ENCODE results near the gene KMT2B.
"Not testable (repeated sequence)": the region's sequence is repeated elsewhere in the genome, so short reads cannot be mapped to it uniquely, and the experiment has no call there.

The KMT2B gene, protein sequence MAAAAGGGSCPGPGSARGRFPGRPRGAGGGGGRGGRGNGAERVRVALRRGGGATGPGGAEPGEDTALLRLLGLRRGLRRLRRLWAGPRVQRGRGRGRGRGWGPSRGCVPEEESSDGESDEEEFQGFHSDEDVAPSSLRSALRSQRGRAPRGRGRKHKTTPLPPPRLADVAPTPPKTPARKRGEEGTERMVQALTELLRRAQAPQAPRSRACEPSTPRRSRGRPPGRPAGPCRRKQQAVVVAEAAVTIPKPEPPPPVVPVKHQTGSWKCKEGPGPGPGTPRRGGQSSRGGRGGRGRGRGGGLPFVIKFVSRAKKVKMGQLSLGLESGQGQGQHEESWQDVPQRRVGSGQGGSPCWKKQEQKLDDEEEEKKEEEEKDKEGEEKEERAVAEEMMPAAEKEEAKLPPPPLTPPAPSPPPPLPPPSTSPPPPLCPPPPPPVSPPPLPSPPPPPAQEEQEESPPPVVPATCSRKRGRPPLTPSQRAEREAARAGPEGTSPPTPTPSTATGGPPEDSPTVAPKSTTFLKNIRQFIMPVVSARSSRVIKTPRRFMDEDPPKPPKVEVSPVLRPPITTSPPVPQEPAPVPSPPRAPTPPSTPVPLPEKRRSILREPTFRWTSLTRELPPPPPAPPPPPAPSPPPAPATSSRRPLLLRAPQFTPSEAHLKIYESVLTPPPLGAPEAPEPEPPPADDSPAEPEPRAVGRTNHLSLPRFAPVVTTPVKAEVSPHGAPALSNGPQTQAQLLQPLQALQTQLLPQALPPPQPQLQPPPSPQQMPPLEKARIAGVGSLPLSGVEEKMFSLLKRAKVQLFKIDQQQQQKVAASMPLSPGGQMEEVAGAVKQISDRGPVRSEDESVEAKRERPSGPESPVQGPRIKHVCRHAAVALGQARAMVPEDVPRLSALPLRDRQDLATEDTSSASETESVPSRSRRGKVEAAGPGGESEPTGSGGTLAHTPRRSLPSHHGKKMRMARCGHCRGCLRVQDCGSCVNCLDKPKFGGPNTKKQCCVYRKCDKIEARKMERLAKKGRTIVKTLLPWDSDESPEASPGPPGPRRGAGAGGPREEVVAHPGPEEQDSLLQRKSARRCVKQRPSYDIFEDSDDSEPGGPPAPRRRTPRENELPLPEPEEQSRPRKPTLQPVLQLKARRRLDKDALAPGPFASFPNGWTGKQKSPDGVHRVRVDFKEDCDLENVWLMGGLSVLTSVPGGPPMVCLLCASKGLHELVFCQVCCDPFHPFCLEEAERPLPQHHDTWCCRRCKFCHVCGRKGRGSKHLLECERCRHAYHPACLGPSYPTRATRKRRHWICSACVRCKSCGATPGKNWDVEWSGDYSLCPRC (N-terminal part only)

DNA sequence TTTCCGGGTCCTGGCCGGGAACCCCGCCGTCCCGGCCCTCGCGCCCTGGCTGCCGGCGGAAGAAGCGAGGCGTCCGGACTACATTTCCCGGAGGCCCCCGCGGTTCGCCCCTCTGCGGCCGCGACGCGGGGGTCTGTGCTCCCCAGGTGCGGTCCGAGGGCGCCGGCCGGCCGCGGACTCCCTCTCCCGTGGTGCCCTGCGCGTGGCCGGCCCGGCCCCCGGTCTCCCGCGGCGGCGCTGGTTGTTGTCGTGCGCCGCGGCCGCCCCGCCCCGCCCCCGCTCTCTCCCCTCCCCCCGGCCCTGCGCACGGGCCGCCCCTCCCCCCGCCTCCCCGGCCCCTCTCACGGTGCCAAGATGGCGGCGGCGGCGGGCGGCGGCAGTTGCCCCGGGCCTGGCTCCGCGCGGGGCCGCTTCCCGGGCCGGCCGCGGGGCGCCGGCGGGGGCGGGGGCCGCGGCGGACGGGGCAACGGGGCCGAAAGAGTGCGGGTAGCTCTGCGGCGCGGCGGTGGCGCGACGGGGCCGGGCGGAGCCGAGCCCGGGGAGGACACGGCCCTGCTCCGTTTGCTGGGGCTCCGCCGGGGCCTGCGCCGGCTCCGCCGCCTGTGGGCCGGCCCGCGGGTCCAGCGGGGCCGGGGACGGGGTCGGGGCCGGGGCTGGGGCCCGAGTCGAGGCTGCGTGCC lies at the start of gene KMT2B:
Gene KMT2B, plus strand, starts transcription at position 339 of the 680 bp plus-strand sequence. Its CDS starts 16 bp downstream, at position 355.
- DNase-seq = peak; percentile 97

DNA sequence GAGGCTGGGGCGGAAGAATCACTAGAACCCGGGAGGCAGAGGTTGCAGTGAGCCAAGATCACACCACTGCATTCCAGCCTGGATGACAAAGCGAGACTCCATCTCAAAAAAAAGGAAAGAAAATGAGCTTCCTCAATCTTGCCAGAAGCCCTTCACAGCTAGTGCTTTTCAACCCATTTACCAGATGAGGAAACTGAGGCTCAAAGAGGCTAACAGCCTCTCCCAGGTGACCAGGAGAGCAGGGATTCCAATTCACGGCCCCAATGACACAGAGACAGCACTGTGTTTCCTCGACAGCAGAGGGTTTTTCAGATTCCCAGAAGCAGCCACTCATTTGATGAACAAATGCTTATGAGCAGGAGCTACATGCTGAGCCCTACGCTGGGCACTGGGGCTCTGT lies 48.2 kb upstream of the KMT2B start:
- no peak for DNase-seq

DNA sequence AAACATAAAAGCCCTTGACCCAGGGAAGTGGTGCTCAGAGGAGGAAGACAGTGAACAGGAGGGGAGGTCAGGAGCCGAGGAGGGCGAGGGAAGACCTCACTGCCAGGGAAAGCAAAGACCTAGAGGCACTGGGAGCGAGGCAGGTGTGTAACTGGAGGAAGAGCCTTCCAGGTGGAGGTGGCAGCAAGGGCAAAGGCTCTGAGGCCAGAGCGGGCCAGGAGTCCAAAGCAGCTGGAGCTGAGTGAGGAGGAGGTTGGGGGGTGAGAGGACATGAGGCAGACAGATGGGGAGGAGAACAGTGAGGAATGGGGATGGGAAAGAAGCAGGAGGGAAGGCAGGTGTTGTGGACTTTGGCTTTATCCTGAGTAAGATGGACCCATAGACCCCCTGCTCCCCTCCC lies 47.8 kb upstream of the KMT2B start:
- DNase-seq = no peak

DNA sequence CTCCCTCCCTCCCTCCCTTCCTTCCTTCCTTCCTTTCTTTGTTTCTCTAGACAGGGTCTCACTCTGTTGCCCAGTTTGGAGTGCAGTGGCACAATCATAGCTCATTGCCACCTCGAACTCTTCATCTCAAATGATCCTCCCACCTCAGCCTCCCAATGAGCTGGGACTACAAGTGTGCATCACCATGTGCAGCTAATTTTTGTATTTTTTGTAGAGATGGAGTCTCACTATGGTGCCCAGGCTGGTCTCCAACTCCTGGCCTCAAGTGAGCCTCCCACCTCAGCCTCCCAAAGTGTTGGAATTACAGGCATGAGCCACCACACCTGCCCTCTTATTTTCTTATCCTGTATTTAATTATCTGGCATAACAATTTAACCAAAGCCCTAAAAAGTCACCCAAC lies 47.1 kb upstream of the KMT2B start:
- DNase-seq = no peak

DNA sequence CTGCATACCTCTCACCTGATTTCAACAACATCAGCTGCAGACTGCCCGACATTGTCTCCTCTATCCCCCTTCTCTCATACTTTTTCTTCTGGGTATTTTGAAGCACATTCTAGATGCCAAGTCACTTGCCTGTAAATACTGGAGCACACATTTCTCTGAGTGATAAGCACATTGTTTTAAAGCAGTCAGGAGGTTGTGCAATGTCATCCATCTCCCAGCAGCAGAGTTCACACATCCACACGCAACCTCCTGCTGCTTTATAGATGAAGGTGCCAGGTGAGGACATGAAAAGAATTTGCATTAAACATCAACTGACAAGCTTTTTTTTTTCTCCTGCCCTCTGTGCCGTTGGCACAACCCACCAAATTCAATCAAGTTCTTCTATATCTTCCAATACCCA lies 46.0 kb upstream of the KMT2B start:
- peak; percentile 73 for DNase-seq

DNA sequence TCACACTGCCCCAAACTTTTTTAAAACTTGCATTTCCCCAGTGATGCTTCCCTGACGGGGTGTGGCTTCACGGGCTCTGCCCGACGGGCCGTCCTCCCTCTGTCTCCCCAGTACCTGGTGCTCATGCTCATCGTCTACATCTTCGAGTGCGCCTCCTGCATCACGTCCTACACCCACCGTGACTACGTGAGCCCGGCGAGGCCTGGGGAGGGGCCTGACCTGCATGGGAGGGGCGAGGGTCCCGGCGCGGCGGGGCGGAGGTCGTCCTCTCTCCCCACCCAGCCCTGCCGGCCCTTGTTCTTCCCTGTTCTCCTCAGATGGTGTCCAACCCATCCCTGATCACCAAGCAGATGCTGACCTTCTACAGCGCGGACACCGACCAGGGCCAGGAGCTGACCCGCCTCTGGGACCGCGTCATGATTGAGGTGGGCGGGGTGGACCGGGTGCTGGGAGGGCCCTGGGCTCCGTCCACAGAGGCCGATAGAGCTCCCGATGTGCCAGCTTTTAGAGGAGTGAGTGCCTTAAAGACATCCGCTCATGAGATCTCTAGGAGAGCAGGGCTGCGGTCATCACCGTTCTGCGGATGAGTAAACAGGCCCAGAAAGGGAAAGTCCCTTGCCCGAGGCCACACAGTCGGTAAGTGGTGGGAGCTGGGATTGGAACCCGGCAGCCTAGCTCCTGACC lies 44.5 kb upstream of the KMT2B start:
- DNase-seq = peak; percentile 43

DNA sequence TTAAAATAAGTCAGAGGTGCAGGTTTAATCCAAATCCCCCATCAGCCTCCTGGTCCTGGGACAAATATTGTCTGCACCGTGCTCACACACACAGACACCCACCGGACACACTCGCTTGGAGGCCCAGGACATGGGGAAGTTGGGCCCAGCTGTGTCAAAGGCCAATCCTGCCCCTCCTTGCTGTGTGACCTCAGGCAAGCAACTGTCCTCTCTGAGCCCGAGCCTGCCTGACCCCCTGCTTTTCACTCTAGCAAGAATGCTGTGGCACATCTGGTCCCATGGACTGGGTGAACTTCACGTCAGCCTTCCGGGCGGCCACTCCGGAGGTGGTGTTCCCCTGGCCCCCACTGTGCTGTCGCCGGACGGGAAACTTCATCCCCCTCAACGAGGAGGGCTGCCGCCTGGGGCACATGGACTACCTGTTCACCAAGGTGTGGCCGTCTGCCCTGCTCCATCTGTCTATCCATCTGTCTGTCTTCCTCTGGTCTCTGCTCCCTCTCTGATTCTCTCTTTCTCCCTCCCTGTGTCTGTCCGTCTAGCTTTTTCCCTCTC lies 42.1 kb upstream of the KMT2B start:
- no peak for DNase-seq

DNA sequence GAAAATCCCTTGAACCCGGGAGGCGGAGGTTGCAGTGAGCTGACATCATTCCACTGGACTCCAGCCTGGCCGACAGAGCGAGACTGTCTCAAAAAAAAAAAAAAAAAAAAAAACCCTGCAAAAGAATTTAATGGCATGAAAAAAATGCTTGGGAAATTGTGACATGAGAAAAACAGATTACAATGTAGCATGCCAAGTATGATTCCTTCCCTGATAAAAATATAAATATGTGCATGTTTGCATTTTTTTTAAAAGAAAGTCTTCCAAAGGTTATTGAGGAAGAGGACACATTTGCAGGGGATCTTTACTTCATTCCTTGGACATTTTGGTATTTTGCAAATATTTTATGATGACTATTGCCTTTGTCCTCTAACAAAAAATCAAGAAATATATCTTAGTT lies 28.0 kb upstream of the KMT2B start:
- no peak for DNase-seq

DNA sequence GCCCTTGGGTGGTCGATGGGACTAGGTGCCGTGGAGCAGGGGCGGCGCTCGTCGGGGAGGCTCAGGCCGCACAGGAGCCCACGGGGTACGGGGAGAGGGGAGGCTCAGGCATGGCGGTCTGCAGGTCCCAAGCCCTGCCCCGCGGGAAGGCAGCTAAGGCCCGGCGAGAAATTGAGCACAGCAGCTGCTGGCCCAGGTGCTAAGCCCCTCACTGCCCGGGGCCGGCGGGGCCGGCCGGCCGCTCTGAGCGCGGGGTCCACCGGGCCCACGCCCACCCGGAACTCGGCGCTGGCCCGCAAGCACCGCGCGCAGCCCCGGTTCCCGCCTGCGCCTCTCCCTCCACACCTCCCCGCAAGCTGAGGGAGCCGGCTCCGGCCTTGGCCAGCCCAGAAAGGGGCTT lies 26.7 kb upstream of the KMT2B start:
- DNase-seq = not testable (repeated sequence)

DNA sequence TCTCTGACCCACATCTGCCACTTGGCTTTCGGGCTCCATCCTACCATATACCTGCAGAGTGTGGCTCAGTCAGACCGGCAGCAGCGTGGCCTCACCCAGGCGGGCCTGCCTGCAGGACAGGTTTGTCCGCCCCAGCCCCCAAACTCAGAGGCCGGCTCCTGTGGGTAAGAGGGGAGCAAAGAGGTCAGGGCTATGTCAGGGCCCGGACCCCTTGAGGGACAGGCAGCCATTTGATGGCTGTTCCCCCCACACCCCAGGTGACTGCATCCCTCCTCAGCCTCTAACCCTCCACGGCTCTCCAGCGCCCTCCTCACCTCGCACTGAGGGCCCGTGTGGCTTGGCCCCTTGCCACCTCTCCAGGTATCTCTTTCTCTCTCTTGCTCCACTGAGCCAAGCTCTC lies 25.8 kb upstream of the KMT2B start:
- DNase-seq = no peak

DNA sequence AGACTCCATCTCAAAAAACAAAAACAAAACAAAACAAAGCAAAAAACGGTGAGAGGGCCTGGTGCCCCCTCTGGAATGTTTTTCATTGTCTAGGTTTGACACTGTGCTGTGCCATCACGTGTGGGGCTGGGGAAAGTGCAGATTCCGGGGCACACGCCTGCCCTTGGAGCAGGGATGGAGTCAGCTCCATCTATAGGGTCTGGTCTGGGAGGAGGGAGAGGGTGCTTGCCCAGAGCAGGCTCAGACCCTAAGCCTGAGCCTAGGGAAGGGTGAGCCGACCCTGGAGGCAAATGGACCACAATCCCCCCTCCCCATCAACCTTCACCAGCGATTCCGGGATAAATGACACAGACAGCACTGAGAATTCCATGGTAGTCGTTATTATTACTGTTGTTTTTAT lies 24.4 kb upstream of the KMT2B start:
- DNase-seq = no peak

DNA sequence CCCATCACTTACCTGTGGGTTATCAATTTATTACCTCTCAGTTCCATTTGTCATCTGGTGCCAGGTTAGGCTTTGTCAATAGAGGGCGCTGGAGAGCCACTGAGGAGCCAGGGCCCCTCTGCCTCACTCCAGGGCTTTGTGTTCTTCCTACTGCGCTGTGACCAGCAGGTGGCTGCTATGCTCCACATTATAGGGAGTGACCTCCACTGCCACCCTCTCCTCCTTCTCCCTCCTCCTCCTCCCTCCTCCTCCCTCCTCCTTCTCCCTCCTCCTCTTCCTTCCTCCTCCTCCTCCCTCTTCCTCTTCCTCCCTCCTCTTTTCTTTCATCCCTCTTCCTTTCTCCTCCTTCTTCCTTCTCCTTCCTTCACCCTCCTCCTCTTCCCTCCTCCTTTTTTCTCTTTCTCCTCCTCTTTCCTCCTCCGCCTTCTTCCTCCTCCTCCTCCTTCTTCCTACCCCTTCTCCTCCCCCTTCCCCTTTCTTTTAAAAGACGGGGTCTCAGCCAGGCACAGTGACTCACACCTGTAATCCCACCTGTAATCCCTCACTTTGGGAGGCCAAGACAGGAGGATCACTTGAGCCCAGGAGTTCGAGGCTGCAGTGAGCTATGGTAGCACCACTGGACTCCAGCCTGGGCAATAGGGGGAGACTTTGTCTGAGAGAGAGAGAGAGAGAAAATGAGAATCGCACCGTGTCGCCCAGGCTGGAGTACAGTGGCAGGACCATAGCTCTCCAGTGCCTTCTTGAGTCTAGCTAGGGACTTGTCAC lies 23.8 kb upstream of the KMT2B start:
- peak; percentile 88 for DNase-seq

DNA sequence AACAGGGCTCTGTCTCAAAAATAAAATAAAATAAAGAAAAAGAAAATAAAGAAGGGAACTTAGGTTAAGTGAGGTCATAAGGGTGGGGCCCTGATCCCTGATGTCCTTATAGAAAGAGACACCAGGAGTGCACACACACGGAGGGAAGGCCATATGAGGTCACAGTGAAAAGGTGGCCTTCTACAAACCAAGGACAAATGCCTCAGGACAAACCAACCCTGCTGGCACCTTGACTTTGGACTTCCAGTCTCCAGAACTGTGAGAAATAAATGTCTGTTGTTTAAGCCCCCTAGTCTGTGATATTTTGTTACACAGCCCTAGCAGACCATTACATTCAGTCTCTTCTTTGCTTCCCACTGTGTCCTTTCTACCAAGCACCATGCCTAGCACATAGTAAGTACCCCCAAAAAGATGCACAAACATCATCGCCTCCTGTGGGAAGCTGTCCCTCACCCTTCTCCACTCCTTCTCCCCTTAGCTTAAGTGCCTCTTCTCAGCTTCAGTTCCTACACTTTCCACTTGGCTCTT lies 21.8 kb upstream of the KMT2B start:
- DNase-seq = no peak

DNA sequence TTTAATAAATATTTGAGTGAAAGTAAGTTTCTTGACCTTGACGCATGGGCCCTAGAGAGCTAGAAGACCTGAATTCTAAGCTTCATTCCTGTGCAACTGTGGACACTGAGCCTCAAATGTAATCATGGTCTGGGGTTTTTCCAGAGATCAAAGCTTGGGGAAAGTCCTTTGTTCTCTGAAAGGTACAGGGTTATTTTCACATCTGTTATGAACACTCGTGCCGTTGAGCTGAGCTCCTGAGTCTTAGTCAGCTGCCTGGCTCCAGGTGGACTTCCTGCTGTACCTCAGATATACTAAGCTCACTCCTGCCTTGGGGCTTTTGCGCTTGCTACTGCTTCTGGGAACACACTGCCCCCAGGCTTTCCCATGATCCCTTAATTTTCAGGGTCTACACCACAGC lies 21.0 kb upstream of the KMT2B start:
- no peak for DNase-seq

DNA sequence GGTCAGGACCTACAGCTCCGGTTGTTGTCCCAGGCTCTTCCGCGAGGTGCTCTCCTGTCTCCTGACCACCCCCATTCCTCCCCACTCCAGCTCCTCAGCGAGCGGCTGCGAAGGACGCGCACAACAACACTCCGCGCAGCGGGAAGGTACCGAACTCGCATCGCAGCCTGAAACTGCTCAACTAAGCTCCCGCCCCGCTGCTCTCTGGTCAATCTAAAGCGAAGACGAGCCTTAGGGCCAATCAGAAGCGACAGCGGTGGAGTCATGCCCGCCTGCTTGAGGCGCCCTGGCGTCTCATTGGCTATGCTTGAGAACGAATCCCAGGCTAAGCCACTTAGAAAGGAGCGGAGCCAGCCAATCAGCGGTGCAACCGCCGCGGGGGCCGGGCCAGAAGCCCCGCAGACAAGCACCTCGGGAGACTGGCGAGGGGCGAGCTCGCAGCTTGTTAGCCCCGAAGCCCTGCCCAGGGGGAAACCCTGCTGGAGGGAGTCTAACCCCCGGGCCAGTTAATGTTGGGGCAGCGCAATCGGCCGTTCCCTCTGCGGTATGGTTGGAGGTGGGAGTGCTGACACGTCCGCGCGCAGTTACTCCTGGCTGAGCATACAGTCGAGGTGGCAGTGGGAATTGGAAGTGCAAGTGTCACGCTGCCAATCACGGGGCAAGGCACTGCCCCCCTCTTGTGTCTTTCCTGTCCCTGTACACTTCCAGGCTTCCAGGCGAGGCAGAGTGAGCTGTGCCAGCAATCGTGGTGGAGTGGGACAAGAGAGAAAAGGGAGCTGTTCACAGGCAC lies 15.4 kb upstream of the KMT2B start:
- peak; percentile 98 for DNase-seq

DNA sequence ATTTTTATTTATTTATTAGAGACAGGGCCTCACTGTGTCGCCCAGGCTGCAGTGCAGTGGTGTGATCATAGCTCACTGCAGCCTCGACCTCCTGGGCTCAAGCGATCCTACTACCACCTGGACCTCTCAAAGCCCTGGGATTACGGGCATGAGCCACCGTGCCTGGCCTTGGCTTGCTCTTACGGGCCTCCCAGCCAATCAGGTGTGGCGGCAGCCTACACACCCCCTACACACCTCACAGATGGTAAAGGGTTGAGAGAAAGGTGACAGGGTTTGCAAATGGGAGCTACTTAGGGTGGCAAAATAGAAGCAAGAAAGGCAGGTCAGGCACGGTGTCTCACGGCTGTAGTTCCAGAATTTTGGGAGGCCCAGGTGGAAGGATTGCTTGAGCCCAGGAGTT lies 14.5 kb upstream of the KMT2B start:
- DNase-seq = no peak

DNA sequence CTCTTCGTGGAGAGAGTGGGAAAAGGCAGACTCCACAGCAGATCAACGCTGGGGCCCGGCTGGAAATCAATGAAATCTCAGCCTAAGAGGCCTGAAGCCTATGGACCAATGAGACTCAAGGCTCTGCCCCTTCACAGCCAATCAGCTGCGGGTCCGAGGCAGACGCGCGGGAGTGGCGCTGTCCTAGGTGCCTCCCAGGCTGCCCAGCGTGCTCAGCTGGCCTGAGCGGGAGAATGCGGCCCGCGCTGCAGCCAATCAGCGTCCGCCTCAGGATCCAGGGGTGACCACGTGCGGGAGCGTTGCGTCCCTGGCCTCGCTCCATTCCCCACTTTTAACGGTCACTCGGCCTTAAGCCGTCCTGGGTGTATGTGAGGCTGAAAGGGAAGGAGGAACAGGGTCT lies 13.6 kb upstream of the KMT2B start, which contains the start of gene ZBTB32:
Gene ZBTB32, plus strand, starts transcription at position 341 of the 400 bp plus-strand sequence. CDS start 10,069 bp downstream, outside the sequence.
- no peak for DNase-seq

DNA sequence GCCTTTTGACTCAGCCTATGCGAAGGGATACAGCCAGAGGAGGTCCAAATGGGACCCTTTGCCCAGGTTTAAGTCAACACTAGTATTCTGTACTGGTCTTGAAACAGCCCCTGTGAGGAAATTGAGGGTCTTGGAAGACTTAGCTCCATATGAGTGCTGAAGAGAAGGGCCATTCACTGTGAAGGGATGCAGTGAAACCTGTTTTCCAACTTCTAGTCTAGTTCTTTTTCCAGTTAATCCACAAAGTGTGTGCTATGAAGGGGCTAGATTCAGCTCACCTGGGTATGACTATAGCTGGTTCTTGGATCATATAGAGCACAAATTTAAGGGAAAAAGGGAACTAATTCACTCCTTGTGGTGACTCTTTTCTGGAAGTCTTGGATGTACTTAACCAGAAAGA lies 9.4 kb upstream of the KMT2B start:
- no peak for DNase-seq

Measured in NCI-H526 treated with DMSO at 0.1 percent for 48 hours (cell line).